GM12864 (cell line): ENCODE results near the gene MPC2.

ENCODE experiments used
- DNase-seq: peaks from one replicate; pipeline ENCODE4 v3.0.0-alpha.2; 2011; ENCODE audit warnings: low read depth
- H3K4me3 ChIP-seq: 2 replicates; pipeline ENCODE4 v1.5.1; 2011; ENCODE audit warnings: mild to moderate bottlenecking, low read depth, low read length, control low read depth
- TF ChIP-seq, protein P1 (sequence below): IDR thresholded peaks from 2 replicates; pipeline ENCODE4 v1.5.1; 2011; ENCODE audit warnings: low read depth, mild to moderate bottlenecking, moderate library complexity, low read length, control low read depth, inconsistent platforms; ENCODE audit errors: missing control alignments

MPC2 gene

DNA sequence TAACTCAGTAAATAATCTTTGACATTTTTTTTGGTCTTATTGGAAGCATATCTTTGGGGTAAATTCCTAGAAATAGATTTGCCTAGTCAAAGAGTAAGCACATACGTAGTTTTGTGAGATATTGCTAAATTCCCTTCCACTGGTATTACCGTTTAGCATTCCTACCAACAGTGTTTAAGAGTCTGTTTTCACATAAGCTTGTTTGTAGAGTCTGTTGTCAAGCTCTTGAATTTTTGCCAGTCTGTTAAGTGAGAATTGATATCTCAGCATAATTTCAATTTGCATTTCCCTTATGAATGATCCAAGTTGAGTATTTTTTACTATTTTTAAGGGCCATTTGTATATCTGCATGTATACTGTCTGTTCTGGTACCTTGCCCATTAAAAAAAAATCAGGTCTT is 37.0 kb upstream of the MPC2 start:
- no peak overlapping the region for H3K4me3 ChIP-seq
- DNase-seq: no peak
- TF ChIP-seq, protein P1, sequence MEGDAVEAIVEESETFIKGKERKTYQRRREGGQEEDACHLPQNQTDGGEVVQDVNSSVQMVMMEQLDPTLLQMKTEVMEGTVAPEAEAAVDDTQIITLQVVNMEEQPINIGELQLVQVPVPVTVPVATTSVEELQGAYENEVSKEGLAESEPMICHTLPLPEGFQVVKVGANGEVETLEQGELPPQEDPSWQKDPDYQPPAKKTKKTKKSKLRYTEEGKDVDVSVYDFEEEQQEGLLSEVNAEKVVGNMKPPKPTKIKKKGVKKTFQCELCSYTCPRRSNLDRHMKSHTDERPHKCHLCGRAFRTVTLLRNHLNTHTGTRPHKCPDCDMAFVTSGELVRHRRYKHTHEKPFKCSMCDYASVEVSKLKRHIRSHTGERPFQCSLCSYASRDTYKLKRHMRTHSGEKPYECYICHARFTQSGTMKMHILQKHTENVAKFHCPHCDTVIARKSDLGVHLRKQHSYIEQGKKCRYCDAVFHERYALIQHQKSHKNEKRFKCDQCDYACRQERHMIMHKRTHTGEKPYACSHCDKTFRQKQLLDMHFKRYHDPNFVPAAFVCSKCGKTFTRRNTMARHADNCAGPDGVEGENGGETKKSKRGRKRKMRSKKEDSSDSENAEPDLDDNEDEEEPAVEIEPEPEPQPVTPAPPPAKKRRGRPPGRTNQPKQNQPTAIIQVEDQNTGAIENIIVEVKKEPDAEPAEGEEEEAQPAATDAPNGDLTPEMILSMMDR: no peak

DNA sequence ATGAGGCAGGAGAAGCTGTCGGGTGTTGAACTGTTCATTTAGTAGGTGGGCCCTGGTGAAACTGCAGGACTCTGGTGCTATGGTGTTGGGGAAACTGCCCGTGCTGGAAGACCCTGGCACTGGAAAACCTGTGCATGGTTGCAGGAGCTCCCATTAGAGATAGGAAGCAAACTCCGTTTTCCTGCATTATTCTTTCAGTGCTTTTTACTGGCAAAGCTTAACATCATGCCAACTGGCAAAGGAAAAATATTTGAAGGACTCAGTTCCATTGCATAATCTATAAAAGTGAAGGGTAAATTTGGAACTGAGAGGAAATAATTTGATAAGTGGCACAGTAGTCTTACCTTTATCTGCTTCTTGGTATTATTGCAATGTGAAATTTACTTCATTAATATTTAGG is 31.7 kb upstream of the MPC2 start:
- TF ChIP-seq, protein P1: no peak
- no peak overlapping the region for H3K4me3 ChIP-seq
- no peak for DNase-seq

DNA sequence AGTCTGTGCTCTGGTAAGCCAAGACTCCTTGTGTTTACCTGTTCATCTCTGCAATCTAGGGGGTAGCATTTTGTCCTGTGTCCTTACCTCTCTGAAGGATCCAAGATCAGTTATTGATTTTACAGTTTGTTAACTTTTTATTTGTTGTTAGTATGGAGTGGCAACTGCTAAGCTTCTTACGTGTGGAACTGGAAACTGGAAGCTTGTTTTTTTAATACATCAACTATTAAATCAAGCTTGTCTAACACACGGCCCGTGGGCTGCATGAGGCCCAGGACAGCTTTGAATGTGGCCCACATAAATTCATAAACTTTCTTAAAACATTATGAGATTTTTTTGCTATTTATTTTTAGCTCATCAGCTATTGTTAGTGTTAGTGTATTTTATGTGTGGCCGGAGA is 29.2 kb upstream of the MPC2 start:
- no peak for DNase-seq
- H3K4me3 ChIP-seq: no peak overlapping the region
- TF ChIP-seq, protein P1: no peak

DNA sequence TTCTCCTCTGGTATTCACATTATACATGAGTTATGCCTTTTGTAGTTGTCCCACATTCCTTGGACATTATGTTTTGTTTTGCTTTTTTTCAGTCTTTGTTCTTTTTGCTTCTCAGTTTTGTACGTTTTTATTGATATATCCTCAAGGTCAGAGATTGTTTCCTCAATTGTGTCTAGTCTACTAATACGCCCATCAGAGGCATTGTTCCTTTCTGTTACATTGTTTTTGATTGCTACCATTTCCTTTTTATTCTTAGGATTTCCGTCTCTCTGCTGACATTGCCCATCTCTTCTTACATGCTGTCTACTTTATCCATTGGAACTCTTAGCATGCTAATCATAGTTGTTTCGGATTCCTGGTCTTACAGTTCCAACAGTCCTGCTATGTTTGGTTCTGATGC is 27.8 kb upstream of the MPC2 start:
- TF ChIP-seq, protein P1: no peak
- DNase-seq: no peak
- no peak overlapping the region for H3K4me3 ChIP-seq

DNA sequence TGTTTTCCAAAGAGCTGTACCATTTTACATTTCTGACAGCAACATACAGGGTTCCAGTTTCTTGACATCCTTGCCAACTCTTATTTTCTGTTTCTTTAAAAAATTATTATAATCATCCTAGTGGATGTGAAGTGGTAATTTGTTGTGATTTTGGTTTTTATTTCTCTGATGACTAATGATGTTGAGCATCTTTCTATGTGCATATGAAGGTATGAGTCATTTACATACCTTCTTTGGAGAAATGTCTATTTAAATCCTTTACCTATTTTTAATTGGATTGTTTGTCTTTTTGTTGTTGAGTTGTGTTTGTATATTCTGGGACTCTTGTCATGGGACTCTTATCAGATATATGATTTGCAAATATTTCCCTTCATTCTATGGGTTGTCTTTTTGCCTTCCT is 20.8 kb upstream of the MPC2 start:
- no peak for DNase-seq
- H3K4me3 ChIP-seq: no peak overlapping the region
- TF ChIP-seq, protein P1: no peak

DNA sequence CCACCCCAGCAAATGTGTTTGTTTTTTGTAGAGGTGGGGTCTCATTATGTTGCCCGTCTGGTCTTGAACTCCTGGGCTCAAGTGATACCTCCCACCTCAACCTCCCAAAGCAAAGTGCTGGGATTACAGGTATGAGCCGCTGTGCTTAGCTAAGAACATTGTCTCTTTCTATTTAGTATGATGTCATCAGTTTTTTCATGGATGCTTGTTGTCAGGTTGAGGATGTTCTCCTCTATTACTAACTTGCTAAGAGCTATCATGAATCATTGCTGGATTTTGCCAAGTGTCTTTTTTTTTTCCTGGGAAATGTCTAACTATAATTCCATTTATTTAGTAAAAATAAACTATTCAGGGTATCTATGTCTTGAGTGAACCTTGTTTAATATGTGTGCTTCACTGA is 19.0 kb upstream of the MPC2 start:
- TF ChIP-seq, protein P1: no peak
- no peak overlapping the region for H3K4me3 ChIP-seq
- no peak for DNase-seq

DNA sequence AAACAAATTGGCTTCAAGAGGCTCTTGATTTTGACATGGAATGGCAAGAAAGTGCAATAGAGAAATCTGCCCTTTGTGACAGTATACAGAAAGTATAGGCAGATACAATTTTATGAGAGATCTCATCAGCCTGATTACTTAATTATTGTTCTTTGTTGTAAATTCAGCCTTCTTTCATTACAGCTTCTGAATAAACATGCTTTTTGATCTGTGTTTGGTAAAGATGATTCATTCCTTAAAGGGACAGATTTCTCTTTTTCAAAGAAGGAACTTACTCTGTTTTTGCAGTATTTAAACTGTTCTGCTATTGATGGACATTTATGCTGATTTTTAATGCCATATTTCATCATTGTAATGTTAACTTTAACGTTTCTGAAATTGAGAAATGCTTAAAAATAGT is 13.7 kb upstream of the MPC2 start:
- no peak overlapping the region for H3K4me3 ChIP-seq
- TF ChIP-seq, protein P1: no peak
- no peak for DNase-seq
